Naive thymus-derived CD4-positive, alpha-beta T cell (primary cell): ENCODE data around the gene LILRB2. TPM values are rescaled to one million over a fixed set of nuclear protein-coding genes. Genes with fewer than 3 reads are reported as not detected.
"Not testable (repeated sequence)": the region's sequence is repeated elsewhere in the genome, so short reads cannot be mapped to it uniquely, and the experiment has no call there.

ENCODE experiments used
- ATAC-seq: fragments of 150-1000 bp; cut with Tn5 transposase; 2 replicates; pipeline ENCODE4 v1.10.0; 2021; ENCODE audit warnings: mild to moderate bottlenecking, moderate library complexity
- CTCF ChIA-PET: fragments of 350-600 bp; sonication (Branson Sonifier 250); formaldehyde crosslinking; loops from one replicate; lab custom pipeline; 2021; ENCODE audit warnings: antibody characterized with exemption; lab: Charles Lee
- POLR2A ChIA-PET: fragments of 350-600 bp; sonication (Branson Sonifier 250); formaldehyde crosslinking; loops from one replicate; lab custom pipeline; 2021; ENCODE audit warnings: antibody characterized with exemption, inconsistent platforms; lab: Charles Lee
- DNase-seq, 9 donors: peaks; one replicate each; pipeline versions ENCODE4 v3.0.0 to v3.0.0-alpha.2; 2020 to 2022; ENCODE audit warnings: mixed read lengths in 1 of 9
- H3K27ac ChIP-seq: one replicate; pipeline ENCODE4 v1.7.0; 2013; ENCODE audit warnings: mild to moderate bottlenecking, low read depth, low read length, moderate library complexity
- H3K27me3 ChIP-seq, 2 donors: one replicate each; pipeline ENCODE4 v1.7.0; 2013; ENCODE audit warnings: low read length in 2 of 2, mild to moderate bottlenecking in 2 of 2, moderate library complexity in 2 of 2; ENCODE audit not compliant: control insufficient read depth in 2 of 2, insufficient read depth in 2 of 2
- H3K36me3 ChIP-seq, 3 experiments: 1 replicate in 2 of 3; 2 replicates in 1 of 3; pipeline ENCODE4 v1.7.0; 2013; ENCODE audit warnings: low read length in 3 of 3, mild to moderate bottlenecking in 3 of 3, moderate library complexity in 1 of 3; ENCODE audit not compliant: insufficient read depth in 3 of 3, control insufficient read depth in 2 of 3
- H3K4me1 ChIP-seq, 2 donors: one replicate each; pipeline ENCODE4 v1.7.0; 2013; ENCODE audit warnings: low read length in 2 of 2, mild to moderate bottlenecking in 2 of 2, moderate library complexity in 1 of 2; ENCODE audit not compliant: control insufficient read depth in 2 of 2, insufficient read depth in 2 of 2
- H3K4me3 ChIP-seq: 2 replicates; pipeline ENCODE4 v1.7.0; 2013; ENCODE audit warnings: mild to moderate bottlenecking, low read length
- H3K9me3 ChIP-seq, 3 experiments: 1 replicate in 2 of 3; 2 replicates in 1 of 3; pipeline ENCODE4 v1.7.0; 2013; ENCODE audit warnings: low read length in 3 of 3; ENCODE audit not compliant: control insufficient read depth in 2 of 3
- H3K27ac Mint-ChIP-seq, 9 donors: one replicate each; pipeline ENCODE4 v1.8.0; 2020 to 2022; ENCODE audit warnings: mixed read lengths in 9 of 9, mild to moderate bottlenecking in 8 of 9, moderate library complexity in 5 of 9, inconsistent platforms in 2 of 9
- H3K27me3 Mint-ChIP-seq, 5 donors: one replicate each; pipeline ENCODE4 v1.8.0; 2021 to 2022; ENCODE audit warnings: mixed read lengths in 5 of 5, mild to moderate bottlenecking in 1 of 5
- H3K36me3 Mint-ChIP-seq, 5 donors: one replicate each; pipeline ENCODE4 v1.8.0; 2020 to 2022; ENCODE audit warnings: mixed read lengths in 5 of 5, mild to moderate bottlenecking in 3 of 5, inconsistent platforms in 1 of 5
- H3K4me1 Mint-ChIP-seq, 7 donors: one replicate each; pipeline ENCODE4 v1.8.0; 2020 to 2022; ENCODE audit warnings: mixed read lengths in 7 of 7, mild to moderate bottlenecking in 3 of 7, inconsistent platforms in 1 of 7
- H3K4me3 Mint-ChIP-seq, 10 donors: one replicate each; pipeline ENCODE4 v1.8.0; 2020 to 2022; ENCODE audit warnings: mild to moderate bottlenecking in 10 of 10, mixed read lengths in 10 of 10, moderate library complexity in 6 of 10, inconsistent platforms in 2 of 10
- H3K9me3 Mint-ChIP-seq, 11 donors: one replicate each; pipeline ENCODE4 v1.8.0; 2020 to 2022; ENCODE audit warnings: mixed read lengths in 11 of 11, mild to moderate bottlenecking in 4 of 11, inconsistent platforms in 1 of 11, moderate library complexity in 1 of 11
- intact Hi-C, 2 donors: fragments of 100-400 bp; cut with micrococcal nuclease; formaldehyde crosslinking; loops; one replicate each; pipeline ENCODE4 v1.15.1; 2023
- microRNA-seq: library from miRNA; unstranded; fragments of <30 nt; microRNA quantifications from one replicate; pipeline ENCODE4 v1.2.0, GENCODE V29; 2022; ENCODE audit warnings: borderline microRNAs expressed
- polyA plus RNA-seq, 2 donors: library from polyadenylated mRNA; unstranded; fragments of 300-500 nt; fragmentation: Illumina TruSeq; gene quantifications; one replicate each; pipeline ENCODE4 v1.2.3, GENCODE V29; 2021
- total RNA-seq, 6 experiments: library from RNA in 5 of 6; stranded (reverse) in 5 of 6; gene quantifications; 1 replicate in 5 of 6; 2 replicates in 1 of 6; pipeline ENCODE4 v1.2.3 and lab custom pipeline; 2021 to 2026

LILRB2 gene
- total and polyA plus RNA-seq, 7 experiments from 2014 or later = 0.12 to 131 (median 1.6) TPM; not detected in 2

DNA sequence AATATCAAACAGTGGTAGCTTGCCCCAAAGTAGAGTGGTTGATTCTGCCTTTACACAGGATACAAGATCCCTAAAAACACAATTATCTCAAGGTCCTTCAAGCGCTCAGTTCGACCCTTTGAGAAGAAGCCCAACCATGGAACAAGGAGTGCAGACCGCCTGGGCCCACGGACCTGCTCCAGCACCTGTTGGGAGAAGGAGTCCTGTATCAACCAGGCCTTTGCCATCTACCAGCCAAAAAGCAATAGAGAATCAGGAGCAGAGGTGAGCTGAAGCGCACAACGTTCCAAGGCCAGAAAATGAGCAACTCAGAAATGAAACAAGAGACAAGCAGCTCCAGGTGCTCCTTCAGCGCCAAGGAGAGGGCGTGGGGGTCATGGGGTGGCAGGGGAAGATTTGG, 51.8 kb downstream of the LILRB2 start:
- no peak overlapping the region for H3K27ac Mint-ChIP-seq
- H3K4me3 Mint-ChIP-seq = no peak overlapping the region
- Histone ChIP-seq H3K9me3 (no peaks in the 10 kb centered on the region), H3K4me1 (peaks cover 0 to 3% of the 10 kb centered on the region in 2 donors), H3K4me3 (no peak overlapping the region), H3K27me3 (no peaks in the 10 kb centered on the region), H3K36me3 (no peaks in the 10 kb centered on the region), H3K27ac (no peak overlapping the region)
- no peaks in the 10 kb centered on the region for H3K9me3 Mint-ChIP-seq
- H3K4me1 Mint-ChIP-seq = peaks cover 0 to 5% (median 5%) of the 10 kb centered on the region in 7 donors
- ATAC-seq = no peak
- no peak for DNase-seq
- intact Hi-C loops = no loop called here
- ChIA-PET CTCF (no interaction called here), POLR2A (interaction anchor here (0.9 kb wide), 1 partner anchor 71 kb away, joined by 3 read pairs; no protein-coding TSS in a partner anchor)
- H3K36me3 Mint-ChIP-seq = peaks cover 0 to 2% (median 0%) of the 10 kb centered on the region in 5 donors
- H3K27me3 Mint-ChIP-seq = peaks cover 0 to 36% (median 29%) of the 10 kb centered on the region in 5 donors

DNA sequence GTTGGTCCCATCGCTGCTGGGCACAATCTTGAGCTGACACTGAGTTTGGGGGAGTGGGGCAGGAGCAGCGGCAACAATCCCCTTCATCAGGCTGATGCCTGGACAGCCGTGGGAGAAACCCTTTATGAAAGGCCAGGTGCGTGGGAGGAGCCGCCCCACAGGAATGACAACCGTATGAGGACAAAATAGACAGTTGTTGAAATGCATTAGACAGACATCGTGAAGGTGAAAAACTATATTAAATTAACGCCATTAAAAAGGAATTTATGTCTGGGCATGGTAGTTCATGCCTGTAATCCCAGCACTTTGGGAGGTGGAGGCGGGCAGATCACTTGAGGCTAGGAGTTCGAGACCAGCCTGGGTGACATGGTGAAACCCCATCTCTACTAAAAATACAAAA, 56.3 kb downstream of the LILRB2 start:
- POLR2A ChIA-PET, CTCF ChIA-PET: not testable (repeated sequence)

DNA sequence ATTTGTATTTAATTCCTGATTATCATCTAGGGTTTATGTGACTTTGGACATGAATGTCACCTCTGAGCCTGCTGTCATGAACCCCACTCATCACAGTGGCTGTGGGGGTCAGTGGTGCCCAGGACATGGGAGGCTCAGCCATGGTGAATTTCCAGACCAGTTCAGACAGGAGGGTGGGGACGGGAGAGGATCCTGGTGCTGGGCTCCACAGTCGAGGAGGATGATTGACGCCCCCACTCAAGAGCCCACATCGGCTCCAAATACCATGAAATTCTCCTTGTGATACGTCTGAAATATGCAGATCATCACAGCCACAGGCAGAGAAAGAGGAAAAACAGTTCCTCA, 57.0 kb downstream of the LILRB2 start:
- peaks cover 0 to 16% (median 5%) of the 10 kb centered on the region in 5 donors for H3K27me3 Mint-ChIP-seq
- H3K27me3 ChIP-seq, POLR2A ChIA-PET, H3K4me3 Mint-ChIP-seq, H3K36me3 Mint-ChIP-seq, H3K27ac ChIP-seq, H3K4me1 ChIP-seq, H3K27ac Mint-ChIP-seq, H3K9me3 ChIP-seq, H3K36me3 ChIP-seq, DNase-seq, H3K4me1 Mint-ChIP-seq, ATAC-seq, H3K9me3 Mint-ChIP-seq, CTCF ChIA-PET, H3K4me3 ChIP-seq: not testable (repeated sequence)
- intact Hi-C loops = loop anchor here in 1 of 2 donors (2.0 kb wide), 1 partner anchor 21 kb away; no protein-coding TSS in a partner anchor

More for the DNA sequence above, 56.3 kb downstream of the LILRB2 start:
- intact Hi-C loops, H3K4me3 ChIP-seq, H3K27me3 ChIP-seq, ATAC-seq, H3K27ac ChIP-seq, H3K36me3 ChIP-seq, H3K4me1 ChIP-seq, H3K4me1 Mint-ChIP-seq, H3K9me3 Mint-ChIP-seq, H3K9me3 ChIP-seq, H3K4me3 Mint-ChIP-seq, H3K27ac Mint-ChIP-seq, H3K36me3 Mint-ChIP-seq, DNase-seq: not testable (repeated sequence)
- H3K27me3 Mint-ChIP-seq = peaks cover 0 to 19% (median 9%) of the 10 kb centered on the region in 5 donors

Small RNA genes within 50 kb of the gene (microRNA-seq; reads per million reads assigned to microRNA genes)
- gene MIR4752 = not detected

Other genes with a start within 250 kb of the LILRB2 start
- 1 to 10 TPM in 2 of 5 experiments, not detected in 3; 1.7 to 2.1 TPM for gene VSTM1, start 217.2 kb downstream of the LILRB2 start, total RNA-seq
- gene VSTM1, start 217.2 kb downstream of the LILRB2 start, polyA plus RNA-seq = not detected
- not detected for gene TARM1, start 199.7 kb downstream of the LILRB2 start, total RNA-seq
- gene TARM1, start 199.7 kb downstream of the LILRB2 start, polyA plus RNA-seq = not detected
- 10 to 100 TPM in 1 of 5 experiments, 1 to 10 TPM in 1, under 1 TPM in 3; 0.19 to 44.6 (median 0.51) TPM for gene OSCAR, start 180.3 kb downstream of the LILRB2 start, total RNA-seq
- gene OSCAR, start 180.3 kb downstream of the LILRB2 start, polyA plus RNA-seq = under 1 TPM in 1 of 2 donors, not detected in 1; 0.13 TPM
- 100 to 1,000 TPM in 3 of 5 experiments, 10 to 100 TPM in 2; 64.4 to 127 (median 117) TPM for gene NDUFA3, start 178.3 kb downstream of the LILRB2 start, total RNA-seq
- 100 to 1,000 TPM; 333 to 490 TPM for gene NDUFA3, start 178.3 kb downstream of the LILRB2 start, polyA plus RNA-seq
- gene TFPT, start 165.5 kb downstream of the LILRB2 start, total RNA-seq = 10 to 100 TPM; 13.4 to 46.5 (median 14.6) TPM
- gene TFPT, start 165.5 kb downstream of the LILRB2 start, polyA plus RNA-seq = 10 to 100 TPM; 15.2 to 21.6 TPM
- gene PRPF31, start 165.4 kb downstream of the LILRB2 start, total RNA-seq = 10 to 100 TPM; 51.8 to 82.1 (median 71.0) TPM
- gene PRPF31, start 165.4 kb downstream of the LILRB2 start, polyA plus RNA-seq = 10 to 100 TPM; 74.8 to 87.4 TPM
- gene CNOT3, start 143.3 kb downstream of the LILRB2 start, total RNA-seq = 10 to 100 TPM; 38.0 to 84.6 (median 63.9) TPM
- 10 to 100 TPM; 10.1 to 13.1 TPM for gene CNOT3, start 143.3 kb downstream of the LILRB2 start, polyA plus RNA-seq
- 10 to 100 TPM in 3 of 5 experiments, 1 to 10 TPM in 2; 7.1 to 20.4 (median 11.8) TPM for gene LENG1, start 121.4 kb downstream of the LILRB2 start, total RNA-seq
- 10 to 100 TPM; 11.9 to 13.5 TPM for gene LENG1, start 121.4 kb downstream of the LILRB2 start, polyA plus RNA-seq
- gene TMC4, start 108.0 kb downstream of the LILRB2 start, total RNA-seq = 1 to 10 TPM in 3 of 5 experiments, not detected in 2; 1.0 to 5.9 (median 1.2) TPM
- gene TMC4, start 108.0 kb downstream of the LILRB2 start, polyA plus RNA-seq = under 1 TPM in 1 of 2 donors, not detected in 1; 0.20 TPM
- 10 to 100 TPM; 25.8 to 79.4 (median 43.0) TPM for gene MBOAT7, start 91.5 kb downstream of the LILRB2 start, total RNA-seq
- gene MBOAT7, start 91.5 kb downstream of the LILRB2 start, polyA plus RNA-seq = 10 to 100 TPM; 11.3 to 18.9 TPM
- gene TSEN34, start 89.8 kb downstream of the LILRB2 start, total RNA-seq = 10 to 100 TPM in 4 of 5 experiments, 1 to 10 TPM in 1; 9.5 to 24.2 (median 17.8) TPM
- 10 to 100 TPM; 29.5 to 48.7 TPM for gene TSEN34, start 89.8 kb downstream of the LILRB2 start, polyA plus RNA-seq
- gene RPS9, start 80.3 kb downstream of the LILRB2 start, total RNA-seq = 1,000 to 10,000 TPM; 1,217 to 2,149 (median 1,306) TPM
- 1,000 to 10,000 TPM; 1,192 to 1,308 TPM for gene RPS9, start 80.3 kb downstream of the LILRB2 start, polyA plus RNA-seq
- gene LILRB3, start 58.1 kb downstream of the LILRB2 start, total RNA-seq = 10 to 100 TPM in 1 of 5 experiments, 1 to 10 TPM in 4; 1.9 to 76.4 (median 2.1) TPM
- under 1 TPM in 1 of 2 donors, not detected in 1; 0.40 TPM for gene LILRB3, start 58.1 kb downstream of the LILRB2 start, polyA plus RNA-seq
- 10 to 100 TPM in 1 of 5 experiments, 1 to 10 TPM in 1, under 1 TPM in 3; 0.24 to 27.0 (median 0.97) TPM for gene LILRA6, start 38.3 kb downstream of the LILRB2 start, total RNA-seq
- gene LILRA6, start 38.3 kb downstream of the LILRB2 start, polyA plus RNA-seq = under 1 TPM; 0.12 to 0.36 TPM
- 1 to 10 TPM in 3 of 5 experiments, under 1 TPM in 1, not detected in 1; 0.08 to 1.8 (median 1.2) TPM for gene LILRB5, start 23.8 kb downstream of the LILRB2 start, total RNA-seq
- gene LILRB5, start 23.8 kb downstream of the LILRB2 start, polyA plus RNA-seq = not detected
- 10 to 100 TPM in 1 of 5 experiments, 1 to 10 TPM in 1, under 1 TPM in 2, not detected in 1; 0.32 to 82.1 (median 5.1) TPM for gene LILRA5, start 32.1 kb upstream of the LILRB2 start, total RNA-seq
- gene LILRA5, start 32.1 kb upstream of the LILRB2 start, polyA plus RNA-seq = under 1 TPM in 1 of 2 donors, not detected in 1; 0.34 TPM
- 1 to 10 TPM in 2 of 5 experiments, not detected in 3; 3.5 to 8.9 TPM for gene LILRA4, start 58.1 kb upstream of the LILRB2 start, total RNA-seq
- not detected for gene LILRA4, start 58.1 kb upstream of the LILRB2 start, polyA plus RNA-seq
- gene LAIR1, start 83.8 kb upstream of the LILRB2 start, total RNA-seq = 10 to 100 TPM; 47.0 to 92.3 (median 82.3) TPM
- 10 to 100 TPM; 48.6 to 98.1 TPM for gene LAIR1, start 83.8 kb upstream of the LILRB2 start, polyA plus RNA-seq
- 1 to 10 TPM in 1 of 5 experiments, under 1 TPM in 1, not detected in 3; 0.10 to 1.8 TPM for gene TTYH1, start 134.4 kb upstream of the LILRB2 start, total RNA-seq
- gene TTYH1, start 134.4 kb upstream of the LILRB2 start, polyA plus RNA-seq = under 1 TPM; 0.23 to 0.40 TPM
- gene LENG8, start 168.1 kb upstream of the LILRB2 start, total RNA-seq = 100 to 1,000 TPM; 238 to 685 (median 503) TPM
- 10 to 100 TPM in 1 of 2 donors, 1 to 10 TPM in 1; 6.2 to 16.8 TPM for gene LENG8, start 168.1 kb upstream of the LILRB2 start, polyA plus RNA-seq
- gene LENG9, start 182.7 kb upstream of the LILRB2 start, total RNA-seq = 1 to 10 TPM; 3.5 to 6.1 (median 4.3) TPM
- under 1 TPM; 0.09 to 0.16 TPM for gene LENG9, start 182.7 kb upstream of the LILRB2 start, polyA plus RNA-seq
- not detected for gene CDC42EP5, start 192.2 kb upstream of the LILRB2 start, total RNA-seq
- gene CDC42EP5, start 192.2 kb upstream of the LILRB2 start, polyA plus RNA-seq = not detected
- gene LAIR2, start 221.7 kb upstream of the LILRB2 start, total RNA-seq = 10 to 100 TPM in 1 of 5 experiments, 1 to 10 TPM in 2, under 1 TPM in 1, not detected in 1; 0.85 to 12.8 (median 2.2) TPM
- 1 to 10 TPM; 2.5 to 5.5 TPM for gene LAIR2, start 221.7 kb upstream of the LILRB2 start, polyA plus RNA-seq